IPS-15b (cell line): ENCODE results near the gene MIGA2.
"Not testable (repeated sequence)": the region's sequence is repeated elsewhere in the genome, so short reads cannot be mapped to it uniquely, and the experiment has no call there.

ENCODE experiments used
- H3K27me3 ChIP-seq: one replicate; pipeline ENCODE4 v1.6.1; 2013; ENCODE audit warnings: low read length; ENCODE audit not compliant: control insufficient read depth, insufficient read depth
- H3K36me3 ChIP-seq: one replicate; pipeline ENCODE4 v1.6.1; 2013; ENCODE audit warnings: low read length; ENCODE audit not compliant: control insufficient read depth, insufficient read depth
- H3K4me1 ChIP-seq: one replicate; pipeline ENCODE4 v1.6.1; 2013; ENCODE audit warnings: mild to moderate bottlenecking, low read length; ENCODE audit not compliant: control insufficient read depth, insufficient read depth
- H3K4me3 ChIP-seq: one replicate; pipeline ENCODE4 v1.5.1; 2013; ENCODE audit warnings: low read depth, low read length
- H3K9ac ChIP-seq: one replicate; pipeline ENCODE4 v1.6.1; 2013; ENCODE audit warnings: low read depth, mild to moderate bottlenecking, low read length
- H3K9me3 ChIP-seq: one replicate; pipeline ENCODE4 v1.6.1; 2013; ENCODE audit warnings: mild to moderate bottlenecking, low read length; ENCODE audit not compliant: control insufficient read depth, insufficient read depth

Gene MIGA2

DNA sequence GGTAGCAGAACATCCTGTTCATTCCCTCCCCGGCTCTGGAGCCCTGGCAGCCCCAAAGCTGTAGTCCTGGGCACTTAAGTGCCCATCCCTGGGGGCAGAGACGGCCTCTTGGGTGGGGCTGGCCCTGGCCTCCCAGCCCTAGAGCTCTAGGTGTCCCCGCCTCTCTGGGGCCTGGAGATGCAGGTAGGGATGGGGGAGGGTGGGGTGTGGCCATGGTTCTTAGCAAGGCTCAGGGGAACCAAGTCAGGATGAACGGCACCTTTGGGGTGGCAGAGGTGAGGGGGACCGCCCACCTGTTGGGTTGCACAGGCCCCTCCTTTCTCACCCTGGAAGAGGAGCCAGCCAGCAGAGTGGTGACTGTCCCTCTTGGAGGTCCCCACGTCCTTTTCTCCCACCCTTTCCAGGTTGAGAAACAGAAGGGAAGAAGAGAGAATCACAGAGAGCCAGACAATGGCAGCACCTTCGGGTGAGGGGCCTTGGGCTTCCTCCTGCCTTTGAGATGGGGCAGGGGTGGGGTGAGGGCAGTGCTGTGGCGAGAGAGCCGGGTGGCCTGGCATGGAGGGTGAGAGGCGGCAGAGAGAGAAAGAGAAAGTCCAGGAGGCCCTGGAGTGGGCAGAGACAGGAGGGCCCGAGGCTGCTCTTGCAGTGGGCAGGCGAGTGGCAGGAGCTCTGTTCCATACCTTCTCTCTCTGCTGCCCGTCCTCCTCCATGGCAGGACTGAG lies 71.8 kb downstream of the MIGA2 start:
- H3K9ac ChIP-seq, result no peak overlapping the region
- no peaks in the 10 kb centered on the region for H3K9me3 ChIP-seq
- H3K4me1 ChIP-seq, result no peaks in the 10 kb centered on the region
- peaks cover 2% of the 10 kb centered on the region for H3K36me3 ChIP-seq
- no peak overlapping the region for H3K4me3 ChIP-seq
- peaks cover 15% of the 10 kb centered on the region for H3K27me3 ChIP-seq

DNA sequence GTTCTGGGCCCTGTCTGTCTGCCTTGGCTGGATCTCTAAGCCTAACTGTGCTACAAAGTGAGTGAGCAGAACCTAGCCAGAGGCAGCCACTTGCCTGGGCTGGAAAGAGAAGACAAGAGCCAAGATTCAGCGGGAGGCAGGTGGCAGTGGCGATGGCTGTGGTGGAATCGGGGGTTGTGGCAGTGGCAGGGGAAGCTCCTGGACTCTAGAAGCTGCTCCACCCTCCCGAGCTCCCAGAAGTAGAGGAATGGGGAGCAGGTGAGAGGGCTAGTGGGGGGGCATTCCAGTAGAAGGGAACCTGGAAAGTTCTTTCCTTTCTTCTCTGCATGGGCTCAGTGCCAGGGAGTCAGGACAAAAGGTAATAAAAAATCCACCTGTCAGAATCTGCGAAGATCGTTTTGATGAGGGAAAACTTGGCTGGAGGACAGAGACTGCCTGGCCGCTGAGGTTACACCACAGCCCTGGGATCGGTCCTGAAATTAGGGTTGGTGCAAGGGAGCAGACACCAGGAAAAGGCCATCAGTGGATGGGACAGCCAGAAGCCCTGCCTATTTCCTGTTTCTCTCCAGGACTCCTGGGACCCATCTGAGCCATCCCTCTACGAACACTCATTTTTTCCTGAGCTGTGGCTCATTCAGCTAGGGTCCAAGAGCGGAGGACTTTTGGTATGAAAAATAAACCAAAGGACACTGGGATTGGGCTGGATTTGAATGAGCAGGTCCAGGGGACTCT lies 72.5 kb downstream of the MIGA2 start:
- H3K27me3 ChIP-seq, result peaks cover 15% of the 10 kb centered on the region
- no peak overlapping the region for H3K4me3 ChIP-seq
- H3K4me1 ChIP-seq, result no peaks in the 10 kb centered on the region
- no peak overlapping the region for H3K9ac ChIP-seq
- H3K9me3 ChIP-seq, result no peaks in the 10 kb centered on the region
- peaks cover 2% of the 10 kb centered on the region for H3K36me3 ChIP-seq

DNA sequence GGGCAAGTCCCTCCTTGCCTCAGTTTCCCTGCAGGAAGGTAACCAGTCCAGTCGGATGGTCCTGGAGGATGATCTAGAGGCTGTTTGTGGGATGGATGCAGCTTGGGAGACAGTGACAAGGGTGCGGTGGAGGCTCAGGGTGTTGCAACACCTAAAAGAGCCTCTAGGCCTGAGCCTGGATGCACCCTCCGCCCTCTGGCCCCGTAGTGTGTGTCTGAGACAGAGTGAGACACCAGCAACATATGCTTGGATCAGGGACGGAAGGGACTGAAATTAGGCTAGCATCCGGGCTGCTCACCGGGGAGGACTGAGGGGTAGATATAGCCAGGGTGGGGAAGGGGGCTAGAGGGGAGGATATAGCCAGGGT lies 73.1 kb downstream of the MIGA2 start:
- H3K9ac ChIP-seq, result no peak overlapping the region
- peaks cover 15% of the 10 kb centered on the region for H3K27me3 ChIP-seq
- no peaks in the 10 kb centered on the region for H3K9me3 ChIP-seq
- no peaks in the 10 kb centered on the region for H3K4me1 ChIP-seq
- peaks cover 2% of the 10 kb centered on the region for H3K36me3 ChIP-seq
- no peak overlapping the region for H3K4me3 ChIP-seq

DNA sequence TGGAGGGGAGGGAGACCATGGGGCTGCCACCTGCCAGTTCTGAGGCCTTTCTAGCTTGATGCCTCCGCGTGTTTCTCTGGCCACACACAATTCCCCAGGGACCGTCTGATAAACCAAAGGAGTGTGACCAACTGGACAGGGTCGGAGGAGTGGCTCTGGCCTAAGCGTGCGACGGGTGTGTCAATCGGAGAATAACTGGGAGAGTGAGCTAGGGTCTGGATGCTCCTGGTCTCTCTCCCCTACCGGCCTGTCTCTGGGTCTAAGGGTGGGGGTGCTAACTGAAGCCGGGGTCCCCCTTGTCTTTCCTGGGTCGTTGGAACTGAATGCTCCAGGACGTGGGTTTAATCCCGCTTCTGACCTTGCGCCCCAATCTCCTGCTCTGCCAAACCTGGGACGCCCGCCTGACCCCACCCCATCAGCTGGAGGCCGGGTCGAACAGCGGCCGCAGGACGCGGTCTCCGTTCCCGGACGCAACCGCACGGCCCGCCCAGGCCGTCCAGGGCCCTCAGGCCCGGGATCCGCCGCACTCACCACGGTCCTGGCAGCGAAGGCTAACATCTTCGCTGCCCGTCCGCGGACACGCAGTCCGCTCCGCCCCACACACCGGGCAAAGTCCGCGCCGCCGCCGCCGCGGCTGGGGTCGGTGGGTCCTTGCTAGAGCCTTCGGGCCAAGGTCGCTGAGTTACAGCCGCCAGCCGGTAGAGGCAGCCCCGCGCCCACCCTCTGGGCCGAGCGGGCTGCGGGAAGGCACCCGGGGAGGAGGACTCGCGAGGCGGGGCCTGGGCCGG lies 73.7 kb downstream of the MIGA2 start:
- no peaks in the 10 kb centered on the region for H3K9me3 ChIP-seq
- peaks cover 15% of the 10 kb centered on the region for H3K27me3 ChIP-seq
- peak overlapping the region; percentile 72 for H3K4me3 ChIP-seq
- H3K36me3 ChIP-seq, result peaks cover 2% of the 10 kb centered on the region
- no peaks in the 10 kb centered on the region for H3K4me1 ChIP-seq
- peak overlapping the region; percentile 24 for H3K9ac ChIP-seq

DNA sequence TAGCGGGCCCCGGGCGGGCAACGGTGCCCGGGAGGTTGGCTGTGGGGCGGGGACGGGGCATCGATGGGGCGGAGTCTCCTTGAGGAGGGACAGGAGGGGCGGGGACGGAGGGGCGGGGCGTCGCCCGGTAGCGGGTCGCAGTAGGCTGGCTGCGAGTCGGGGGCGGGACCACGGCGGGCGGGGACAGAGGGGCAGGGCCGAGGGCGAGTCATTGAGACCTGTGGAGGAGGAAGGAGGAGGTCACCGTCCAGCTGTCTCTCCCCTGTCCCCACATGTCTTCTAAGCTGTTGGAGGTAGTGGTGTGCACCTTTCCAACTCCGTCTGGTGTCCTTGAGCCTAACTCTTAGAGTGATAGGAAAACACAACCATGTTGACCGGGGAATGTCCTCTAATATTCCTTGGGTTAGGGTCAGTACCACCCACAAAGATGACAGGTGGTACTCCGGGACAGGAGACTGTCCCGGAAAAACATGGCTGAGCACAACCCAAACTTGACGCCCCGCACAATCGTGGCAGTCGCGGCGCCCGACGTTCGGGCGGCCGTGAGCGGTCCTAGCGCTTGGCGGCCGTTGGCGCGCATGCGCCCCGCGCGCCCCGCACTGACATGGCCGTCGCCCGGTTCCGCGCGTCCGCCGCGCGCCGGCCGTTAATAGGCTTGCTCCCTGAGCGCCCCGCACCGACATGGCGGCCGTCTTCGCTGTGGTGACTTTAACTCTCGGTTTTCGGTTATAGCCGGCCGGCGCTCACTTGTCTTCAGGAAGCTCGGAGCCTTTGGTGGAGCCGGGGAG lies 74.5 kb downstream of the MIGA2 start, which contains the start of the genes CRAT and PTPA:
CRAT (minus strand) TSS at position 54 of the 788 bp plus-strand sequence. CDS start 284 bp downstream, outside the sequence.
PTPA (plus strand) TSS at position 676 of the 788 bp plus-strand sequence. CDS start 186 bp downstream, outside the sequence.
- peak within 1 kb of the TSS; percentile 72 for H3K4me3 ChIP-seq
- peaks cover 2% of the 10 kb centered on the region for H3K36me3 ChIP-seq
- peaks cover 15% of the 10 kb centered on the region for H3K27me3 ChIP-seq
- no peaks in the 10 kb centered on the region for H3K4me1 ChIP-seq
- peak within 1 kb of the TSS; percentile 95 for H3K9ac ChIP-seq
- H3K9me3 ChIP-seq, result no peaks in the 10 kb centered on the region

DNA sequence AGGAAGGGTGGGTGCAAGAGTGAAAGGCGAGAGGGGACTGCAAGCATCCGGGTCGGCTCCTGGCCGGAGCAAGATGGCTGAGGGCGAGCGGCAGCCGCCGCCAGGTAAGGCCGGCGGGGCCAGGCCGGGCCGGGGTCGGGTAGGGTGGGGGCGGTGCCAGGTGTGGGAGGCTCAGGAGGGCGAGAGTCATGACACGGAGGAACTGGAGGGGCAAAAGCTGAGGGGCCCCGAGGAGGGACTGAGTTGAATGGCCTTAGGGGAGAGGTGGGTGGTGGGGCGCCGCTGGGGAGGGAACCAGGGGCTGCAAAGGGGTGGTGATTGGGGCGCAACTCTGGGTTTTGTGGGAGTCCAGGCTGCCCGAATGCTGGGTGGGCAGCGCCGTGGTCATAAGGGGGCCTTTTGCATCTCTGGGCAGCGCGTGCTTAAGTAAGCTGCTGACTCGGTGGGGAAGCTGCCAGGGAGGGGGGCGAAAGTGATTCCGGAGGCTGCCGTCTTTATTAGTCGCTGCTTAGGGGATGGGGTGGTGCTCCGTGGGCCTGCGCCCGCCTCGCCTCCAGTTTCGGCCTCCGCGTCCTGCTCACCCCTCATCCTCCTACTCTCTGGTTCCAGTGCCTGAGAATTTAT lies 75.2 kb downstream of the MIGA2 start:
- Histone ChIP-seq H3K27me3 (peaks cover 15% of the 10 kb centered on the region), H3K36me3 (peaks cover 2% of the 10 kb centered on the region), H3K9ac (peak overlapping the region; percentile 95), H3K4me3 (peak overlapping the region; percentile 67), H3K9me3 (no peaks in the 10 kb centered on the region), H3K4me1 (no peaks in the 10 kb centered on the region)

DNA sequence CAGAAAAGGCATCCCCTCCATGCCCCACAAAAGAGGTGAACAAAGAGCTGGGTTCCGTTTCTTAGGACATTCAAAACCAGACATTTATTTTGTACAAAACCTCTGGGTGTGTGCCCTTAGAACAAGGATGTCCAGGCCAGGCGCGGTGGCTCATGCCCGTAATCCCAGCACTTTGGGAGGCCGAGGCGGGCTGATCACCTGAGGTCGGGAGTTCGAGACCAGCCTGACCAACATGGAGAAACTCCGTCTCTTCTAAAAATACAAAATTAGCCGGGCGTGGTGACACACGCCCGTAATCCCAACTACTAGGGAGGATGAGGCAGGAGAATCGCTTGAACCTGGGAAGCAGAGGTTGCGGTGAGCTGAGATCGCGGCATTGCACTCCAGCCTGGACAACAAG lies 76.1 kb downstream of the MIGA2 start:
- Histone ChIP-seq H3K27me3 (peaks cover 15% of the 10 kb centered on the region), H3K4me3 (peak overlapping the region; percentile 67)
- not testable (repeated sequence) for H3K9me3 ChIP-seq, H3K4me1 ChIP-seq, H3K9ac ChIP-seq, H3K36me3 ChIP-seq

DNA sequence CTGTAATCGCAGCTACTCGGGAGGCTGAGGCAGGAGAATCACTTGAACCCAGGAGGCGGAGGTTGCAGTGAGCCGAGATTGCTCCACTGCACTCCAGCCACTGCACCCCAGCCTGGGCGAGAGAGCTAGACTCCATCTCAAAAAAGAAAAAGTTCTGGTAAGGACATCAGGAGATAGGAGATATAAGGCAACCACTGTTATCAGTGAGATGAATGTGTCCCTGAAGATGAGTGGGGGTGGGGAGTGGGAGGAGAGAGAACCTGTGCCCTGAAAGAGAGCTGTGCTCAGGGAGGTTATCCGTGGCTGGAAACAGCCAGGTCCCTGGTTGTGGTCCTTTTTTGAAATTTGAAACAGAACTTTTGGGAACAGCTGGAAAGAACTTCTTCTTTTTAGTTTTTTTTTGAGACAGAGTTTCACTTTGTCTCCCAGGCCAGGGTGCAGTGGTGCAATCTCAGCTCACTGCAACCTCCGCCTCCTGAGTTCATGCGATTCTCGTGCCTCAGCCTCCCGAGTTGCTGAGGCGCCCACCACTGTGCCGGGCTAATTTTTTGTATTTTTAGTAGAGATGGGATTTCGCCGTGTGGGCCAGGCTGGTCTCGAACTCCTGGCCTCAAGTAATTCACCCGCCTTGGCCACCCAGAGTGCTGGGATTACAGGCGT lies 77.3 kb downstream of the MIGA2 start:
- H3K4me1 ChIP-seq, result no peaks in the 10 kb centered on the region
- H3K27me3 ChIP-seq, result peaks cover 13% of the 10 kb centered on the region
- H3K9ac ChIP-seq, result no peak overlapping the region
- H3K4me3 ChIP-seq, result no peak overlapping the region
- H3K36me3 ChIP-seq, result peaks cover 2% of the 10 kb centered on the region
- no peaks in the 10 kb centered on the region for H3K9me3 ChIP-seq

DNA sequence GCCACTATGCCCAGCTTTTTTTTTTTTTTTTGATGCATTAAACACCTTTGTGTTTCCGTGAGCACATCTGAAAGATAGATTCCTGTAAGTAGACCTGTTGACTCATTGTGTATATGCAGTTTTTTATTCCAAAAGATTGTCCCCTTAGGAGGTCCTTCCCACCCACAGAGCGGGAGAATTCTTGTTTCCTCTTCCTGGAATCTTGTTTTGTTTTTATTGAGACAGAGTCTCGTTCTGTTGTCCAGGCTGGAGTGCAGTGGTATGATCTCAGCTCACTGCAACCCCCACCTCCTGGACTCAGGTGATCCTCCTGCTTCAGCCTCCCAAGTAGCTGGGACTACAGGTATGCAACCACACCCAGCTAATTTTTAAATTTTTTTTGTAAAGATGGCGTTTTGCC lies 82.4 kb downstream of the MIGA2 start:
- Histone ChIP-seq H3K9ac (no peak overlapping the region), H3K27me3 (no peaks in the 10 kb centered on the region), H3K4me1 (no peaks in the 10 kb centered on the region), H3K36me3 (peaks cover 25% of the 10 kb centered on the region), H3K9me3 (no peaks in the 10 kb centered on the region), H3K4me3 (no peak overlapping the region)

DNA sequence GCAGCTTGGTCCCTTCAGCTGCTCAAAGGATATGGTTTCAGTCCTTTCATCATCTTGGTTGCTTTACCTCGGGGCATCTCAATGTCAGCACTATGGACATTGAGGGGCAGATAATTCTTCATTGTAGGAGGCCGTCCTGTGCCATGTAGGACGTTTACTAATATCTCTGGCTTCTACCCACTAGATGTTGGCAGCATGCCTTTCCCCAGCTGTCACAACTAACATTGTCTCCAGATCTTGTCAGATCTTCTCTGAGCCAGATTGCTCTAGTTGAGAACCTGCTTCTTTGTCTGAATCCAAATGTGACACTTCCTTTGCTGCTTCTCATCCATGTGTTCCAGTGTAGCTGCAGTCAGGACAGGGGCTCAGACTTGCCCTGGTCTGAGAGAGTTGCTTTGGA lies 85.1 kb downstream of the MIGA2 start:
- Histone ChIP-seq H3K27me3 (no peaks in the 10 kb centered on the region), H3K4me1 (no peaks in the 10 kb centered on the region), H3K9me3 (no peaks in the 10 kb centered on the region), H3K9ac (no peak overlapping the region), H3K36me3 (peaks cover 25% of the 10 kb centered on the region), H3K4me3 (no peak overlapping the region)
